Gastroesophageal sphincter (tissue), 4 donors: ENCODE results near the gene LARGE1. TPM values are rescaled to one million over a fixed set of nuclear protein-coding genes. Genes with fewer than 3 reads are reported as not detected.

ENCODE experiments used
- ATAC-seq: fragments of 150-250 bp; one replicate; pipeline ENCODE4 v1.9.1; 2016; ENCODE audit warnings: mild to moderate bottlenecking, moderate library complexity
- H3K27ac ChIP-seq, 4 donors: fragments of 200-600 bp; sonication (generic) in 3 of 4; 1 replicate in 3 of 4; 2 replicates in 1 of 4; pipeline ENCODE4 v1.5.1; 2016 to 2019
- H3K27me3 ChIP-seq: fragments of 200-600 bp; sonication (generic); one replicate; pipeline ENCODE4 v1.5.1; 2019
- H3K36me3 ChIP-seq, 2 donors: fragments of 200-600 bp; sonication (generic); one replicate each; pipeline ENCODE4 v1.5.1; 2019; ENCODE audit warnings: control low read depth in 1 of 2
- H3K4me1 ChIP-seq, 3 donors: fragments of 200-600 bp; sonication (generic); 1 replicate in 2 of 3; 2 replicates in 1 of 3; pipeline ENCODE4 v1.5.1; 2016 to 2019; ENCODE audit warnings: control low read depth in 2 of 3
- H3K4me3 ChIP-seq, 2 donors: fragments of 200-600 bp; sonication (generic); one replicate each; pipeline ENCODE4 v1.5.1; 2019; ENCODE audit warnings: mild to moderate bottlenecking in 1 of 2, moderate library complexity in 1 of 2
- H3K9me3 ChIP-seq, 3 donors: fragments of 200-600 bp; sonication (generic); one replicate each; pipeline ENCODE4 v1.5.1; 2017 to 2019; ENCODE audit warnings: control low read depth in 2 of 3
- CTCF ChIP-seq, 4 experiments: fragments of 200-600 bp in 2 of 4; fragments of 450-650 bp in 2 of 4; sonication (generic) in 1 of 4; IDR thresholded peaks; one replicate each; pipeline ENCODE4 v1.5.1; 2017 to 2019; ENCODE audit warnings: antibody characterized with exemption in 4 of 4, mild to moderate bottlenecking in 2 of 4, moderate library complexity in 2 of 4
- EP300 ChIP-seq: sonication (generic); formaldehyde crosslinking; IDR thresholded peaks from one replicate; pipeline ENCODE4 v1.6.1; 2017; ENCODE audit warnings: antibody characterized with exemption, mild to moderate bottlenecking
- POLR2A ChIP-seq, 2 donors: fragments of 450-650 bp; IDR thresholded peaks; one replicate each; pipeline ENCODE4 v1.6.1; 2017; ENCODE audit warnings: antibody characterized with exemption in 2 of 2, mild to moderate bottlenecking in 2 of 2, moderate library complexity in 1 of 2
- POLR2AphosphoS5 ChIP-seq: sonication (generic); formaldehyde crosslinking; IDR thresholded peaks from one replicate; pipeline ENCODE4 v1.6.1; 2017; ENCODE audit warnings: antibody characterized with exemption
- WGBS, 2 donors: methylation state at CpG; one replicate each; pipeline ENCODE4 v1.1.5; 2018; ENCODE audit warnings: low coverage in 1 of 2; 5-methylcytosine and 5-hydroxymethylcytosine counted together
- total RNA-seq, 4 donors: library from RNA; depleted of rRNA; stranded (reverse); fragments of >200 nt; gene quantifications; one replicate each; pipeline ENCODE4 v1.1.0, GENCODE V29; 2016

LARGE1 gene
- total RNA-seq, 4 donors from 2014 or later: 23.0 to 67.8 (median 48.0) TPM

- Histone ChIP-seq H3K9me3 (no peaks in the 10 kb centered on the region), H3K4me1 (peaks cover 0 to 22% (median 1%) of the 10 kb centered on the region in 3 donors), H3K27me3 (no peaks in the 10 kb centered on the region), H3K27ac (no peak overlapping the region), H3K36me3 (no peaks in the 10 kb centered on the region), H3K4me3 (no peak overlapping the region)
- TF ChIP-seq EP300 (no peak), POLR2AphosphoS5 (no peak), CTCF (IDR thresholded peaks at IDR 0.05) (no peak)
- ATAC-seq: no peak
- 89 to 95% methylated on average over 5 to 6 of the region's 7 CpGs for WGBS, 2 donors
These were observed 35.4 kb downstream of the LARGE1 start for GRCh38 chr22:33884829-33885228.

- no peak for TF ChIP-seq POLR2A (IDR thresholded peaks at IDR 0.05)
- no peak for TF ChIP-seq EP300
- TF ChIP-seq POLR2AphosphoS5: no peak
- no peak for TF ChIP-seq CTCF (IDR thresholded peaks at IDR 0.05)
- H3K27me3 ChIP-seq: no peaks in the 10 kb centered on the region
- no peak for ATAC-seq
- WGBS, 2 donors: 89 to 95% methylated on average over 6 to 7 of the region's 19 CpGs
- H3K27ac ChIP-seq: no peak overlapping the region
- H3K4me1 ChIP-seq: peaks cover 0 to 15% (median 0%) of the 10 kb centered on the region in 3 donors
- H3K4me3 ChIP-seq: no peak overlapping the region
- H3K36me3 ChIP-seq: no peaks in the 10 kb centered on the region
- H3K9me3 ChIP-seq: no peaks in the 10 kb centered on the region
These were observed 36.1 kb downstream of the LARGE1 start for GRCh38 chr22:33883961-33884808.

- no peak overlapping the region for H3K27ac ChIP-seq
- peaks cover 0 to 9% (median 0%) of the 10 kb centered on the region in 3 donors for H3K4me1 ChIP-seq
- ATAC-seq: no peak
- H3K4me3 ChIP-seq: no peak overlapping the region
- H3K36me3 ChIP-seq: no peaks in the 10 kb centered on the region
- no peaks in the 10 kb centered on the region for H3K27me3 ChIP-seq
- TF ChIP-seq EP300 (no peak), POLR2A (IDR thresholded peaks at IDR 0.05) (no peak), POLR2AphosphoS5 (no peak), CTCF (IDR thresholded peaks at IDR 0.05) (no peak)
- 75 to 93% methylated on average over 6 of the region's 6 CpGs for WGBS, 2 donors
- H3K9me3 ChIP-seq: no peaks in the 10 kb centered on the region
These were observed 36.7 kb downstream of the LARGE1 start for GRCh38 chr22:33883561-33883960.

GRCh38 chr22:33882991-33883390 is 37.3 kb downstream of the LARGE1 start:
- 76 to 100% methylated on average over 4 to 5 of the region's 6 CpGs for WGBS, 2 donors
- Histone ChIP-seq H3K4me3 (no peak overlapping the region), H3K36me3 (no peaks in the 10 kb centered on the region), H3K27ac (no peak overlapping the region), H3K9me3 (no peaks in the 10 kb centered on the region), H3K4me1 (peaks cover 0 to 8% (median 0%) of the 10 kb centered on the region in 3 donors), H3K27me3 (no peaks in the 10 kb centered on the region)
- no peak for ATAC-seq
- TF ChIP-seq EP300 (no peak), POLR2AphosphoS5 (no peak), POLR2A (IDR thresholded peaks at IDR 0.05) (no peak), CTCF (IDR thresholded peaks at IDR 0.05) (no peak)

GRCh38 chr22:33880986-33881385 is 39.3 kb downstream of the LARGE1 start:
- no peaks in the 10 kb centered on the region for H3K36me3 ChIP-seq
- ATAC-seq: no peak
- WGBS, 2 donors: 95 to 100% methylated on average over 2 to 8 of the region's 11 CpGs

More at GRCh38 chr22:33880986-33881385, 39.3 kb downstream of the LARGE1 start:
- Histone ChIP-seq H3K27ac (no peak overlapping the region), H3K4me1 (peaks cover 0 to 13% (median 0%) of the 10 kb centered on the region in 3 donors), H3K9me3 (no peaks in the 10 kb centered on the region), H3K27me3 (no peaks in the 10 kb centered on the region), H3K4me3 (no peak overlapping the region)
- TF ChIP-seq EP300 (no peak), POLR2A (IDR thresholded peaks at IDR 0.05) (no peak), POLR2AphosphoS5 (no peak), CTCF (IDR thresholded peaks at IDR 0.05) (no peak)
